NOMO-1 treated with dmso at 0.1 percent for 144 hours (cell line): ENCODE results near the gene DAB2IP.

Experiments used
- DNase-seq: peaks from one replicate; lab custom pipeline; 2025; ENCODE audit not compliant: unreplicated experiment; lab: John Stamatoyannopoulos, UW

The DAB2IP gene

DNA sequence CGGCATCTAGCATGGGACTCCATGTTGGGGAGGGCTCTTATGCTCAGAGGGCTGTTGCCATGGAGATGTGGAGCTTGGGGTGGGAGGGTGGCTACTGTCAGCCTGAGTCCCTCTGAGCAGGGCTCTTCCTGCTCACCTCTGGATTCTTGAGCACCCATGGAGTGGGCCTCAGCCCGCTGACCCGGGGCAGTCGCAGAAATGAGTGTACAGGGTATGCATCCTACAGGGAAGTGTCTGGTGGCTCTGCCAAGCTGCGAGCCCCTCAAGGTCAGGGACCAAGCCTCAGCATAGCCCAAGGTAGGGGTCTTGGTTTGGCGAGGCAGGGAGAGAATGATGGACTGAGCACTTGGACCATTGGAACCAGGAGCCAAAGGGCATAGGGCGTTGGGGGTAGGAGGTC lies 104.1 kb downstream of the DAB2IP start:
- DNase-seq, result no peak

DNA sequence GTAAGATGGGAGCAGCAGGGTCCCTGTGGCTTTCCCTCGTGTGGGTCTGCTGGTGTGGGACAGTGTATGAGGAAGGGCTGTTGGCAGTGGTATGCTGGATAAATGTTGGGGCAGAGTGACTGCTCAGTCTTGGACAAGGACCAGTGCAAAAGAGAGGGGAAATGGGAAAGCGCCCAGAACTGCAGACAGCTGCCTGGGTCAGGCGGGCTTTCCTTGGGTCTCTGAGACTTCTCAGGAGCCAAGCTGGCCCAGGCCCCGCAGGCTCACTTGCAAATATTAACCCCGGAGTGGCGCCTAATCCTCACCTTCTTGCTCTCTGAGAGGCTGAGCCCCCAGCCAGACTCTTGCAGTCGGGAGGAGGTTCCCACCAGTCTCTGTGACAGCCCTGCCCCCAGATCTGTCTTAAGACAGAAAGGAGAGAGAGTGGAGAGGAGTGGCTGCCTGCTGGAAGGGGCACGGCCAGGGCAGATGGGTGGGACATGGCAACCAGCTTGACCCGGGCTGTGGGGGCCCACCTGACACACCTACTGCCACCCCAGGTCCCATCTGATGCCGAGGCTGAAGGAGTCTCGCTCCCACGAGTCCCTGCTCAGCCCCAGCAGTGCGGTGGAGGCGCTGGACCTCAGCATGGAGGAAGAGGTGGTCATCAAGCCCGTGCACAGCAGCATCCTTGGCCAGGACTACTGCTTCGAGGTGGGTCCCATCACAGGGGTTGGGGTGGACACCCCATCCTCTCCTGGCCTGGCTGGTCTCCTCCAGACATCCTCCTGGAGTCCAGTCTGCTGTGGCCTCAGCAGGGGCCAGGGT lies 105.2 kb downstream of the DAB2IP start:
- DNase-seq, result no peak

DNA sequence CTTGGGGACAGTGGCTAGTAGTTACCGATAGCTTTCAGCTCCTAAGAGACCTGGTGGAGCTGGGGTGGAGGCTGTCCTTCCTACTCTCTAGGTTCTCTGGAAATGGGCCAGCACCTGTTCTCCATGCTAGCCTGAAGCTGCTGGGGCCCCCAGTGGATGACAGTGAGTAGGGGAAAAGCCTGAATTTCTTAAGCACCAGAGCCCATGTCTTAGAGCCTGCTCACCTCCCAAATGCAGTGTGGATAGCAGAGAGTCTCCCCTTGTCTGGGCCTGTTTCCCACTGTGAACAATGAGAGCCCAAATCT lies 105.8 kb downstream of the DAB2IP start:
- DNase-seq, result no peak

DNA sequence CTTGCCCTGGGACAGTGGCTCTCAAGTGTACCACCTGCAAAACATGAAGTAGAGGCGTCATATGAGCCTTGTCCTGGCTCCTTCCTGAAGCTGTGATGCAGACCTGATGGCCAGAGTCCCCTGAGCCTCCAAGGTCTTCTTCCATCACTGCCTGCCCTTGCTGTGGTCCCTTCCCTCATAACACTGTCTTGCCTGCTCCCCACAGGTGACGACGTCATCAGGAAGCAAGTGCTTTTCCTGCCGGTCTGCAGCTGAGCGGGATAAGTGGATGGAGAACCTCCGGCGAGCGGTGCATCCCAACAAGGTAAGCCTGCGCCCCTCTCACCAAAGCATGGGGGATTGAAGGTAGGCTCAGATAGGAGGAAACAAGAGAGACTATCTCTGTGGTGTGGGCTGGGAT lies 107.3 kb downstream of the DAB2IP start:
- no peak for DNase-seq

DNA sequence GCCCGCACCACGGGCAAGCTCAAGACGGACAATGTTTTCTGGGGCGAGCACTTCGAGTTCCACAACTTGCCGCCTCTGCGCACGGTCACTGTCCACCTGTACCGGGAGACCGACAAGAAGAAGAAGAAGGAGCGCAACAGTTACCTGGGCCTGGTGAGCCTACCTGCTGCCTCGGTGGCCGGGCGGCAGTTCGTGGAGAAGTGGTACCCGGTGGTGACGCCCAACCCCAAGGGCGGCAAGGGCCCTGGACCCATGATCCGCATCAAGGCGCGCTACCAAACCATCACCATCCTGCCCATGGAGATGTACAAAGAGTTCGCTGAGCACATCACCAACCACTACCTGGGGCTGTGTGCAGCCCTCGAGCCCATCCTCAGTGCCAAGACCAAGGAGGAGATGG lies 108.6 kb downstream of the DAB2IP start:
- DNase-seq, result no peak

DNA sequence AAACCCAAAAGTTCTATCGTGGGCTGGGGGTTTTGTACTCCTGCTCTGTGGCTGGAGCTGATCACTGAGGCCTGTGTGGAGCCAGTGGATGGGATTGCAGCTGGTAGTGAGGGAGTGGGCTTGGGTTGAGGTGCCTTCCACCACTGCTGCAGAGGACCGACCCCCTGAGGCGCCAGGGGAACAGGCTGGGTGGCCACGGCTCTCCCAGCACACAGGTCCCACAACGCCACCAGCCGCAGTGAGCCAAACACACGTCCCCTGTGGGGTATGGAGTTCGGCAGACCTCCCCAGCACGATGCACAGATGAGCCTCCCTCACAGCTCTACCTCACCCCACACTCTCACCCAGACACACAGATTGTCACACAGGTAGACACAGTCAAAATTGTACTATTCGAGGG lies 109.1 kb downstream of the DAB2IP start:
- no peak for DNase-seq

DNA sequence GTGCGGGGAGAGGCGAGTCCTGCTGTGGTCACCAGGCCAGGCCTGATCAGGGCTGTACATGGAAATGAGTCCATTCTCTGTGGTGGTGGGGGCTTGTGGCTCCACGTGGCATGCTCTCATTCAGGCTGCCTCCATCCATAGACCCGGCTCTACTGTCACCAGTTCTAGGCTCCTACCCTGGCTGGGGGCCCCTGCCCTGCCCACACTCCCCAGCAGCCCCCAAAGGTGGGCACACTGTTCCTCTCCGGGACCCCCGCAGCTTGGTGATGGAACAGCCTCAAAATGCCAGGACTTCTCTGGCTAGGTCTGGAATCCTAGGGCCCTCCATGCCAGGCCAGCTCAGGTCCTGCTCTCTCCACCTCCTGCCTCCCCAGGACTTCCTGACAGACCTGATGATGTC lies 111.7 kb downstream of the DAB2IP start:
- DNase-seq, result no peak

DNA sequence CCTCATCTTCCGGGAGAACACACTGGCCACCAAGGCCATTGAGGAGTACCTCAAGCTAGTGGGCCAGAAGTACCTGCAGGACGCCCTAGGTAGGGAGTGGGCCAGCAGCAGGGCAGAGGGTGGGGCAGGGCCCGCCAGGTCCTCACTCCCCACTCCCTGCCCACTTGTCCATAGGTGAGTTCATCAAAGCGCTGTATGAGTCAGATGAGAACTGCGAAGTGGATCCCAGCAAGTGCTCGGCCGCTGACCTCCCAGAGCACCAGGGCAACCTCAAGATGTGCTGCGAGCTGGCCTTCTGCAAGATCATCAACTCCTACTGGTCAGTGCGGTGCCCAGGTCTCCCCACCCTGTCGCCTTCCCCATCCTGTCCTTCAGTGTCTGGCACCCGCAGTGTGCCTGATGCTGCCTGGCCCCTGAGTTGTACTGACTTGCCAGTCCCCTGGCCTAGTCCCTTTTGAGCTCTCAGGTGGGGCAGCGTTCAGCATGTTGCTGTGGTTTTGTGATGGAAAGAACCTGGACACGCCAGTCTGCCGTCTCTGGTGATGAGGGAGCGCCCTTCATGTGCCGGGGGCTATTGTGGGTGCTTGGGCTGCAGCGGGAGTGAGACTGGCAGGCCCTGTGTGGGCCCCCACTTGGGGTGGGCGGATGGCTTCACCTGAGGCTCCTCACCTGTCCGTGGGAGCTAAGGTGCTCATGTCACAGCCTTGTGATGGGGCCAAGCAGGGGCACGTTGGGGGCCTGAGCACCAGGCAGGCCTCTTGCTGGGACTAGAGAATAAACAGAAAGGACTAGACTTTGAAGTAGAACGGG lies 112.3 kb downstream of the DAB2IP start:
- no peak for DNase-seq

DNA sequence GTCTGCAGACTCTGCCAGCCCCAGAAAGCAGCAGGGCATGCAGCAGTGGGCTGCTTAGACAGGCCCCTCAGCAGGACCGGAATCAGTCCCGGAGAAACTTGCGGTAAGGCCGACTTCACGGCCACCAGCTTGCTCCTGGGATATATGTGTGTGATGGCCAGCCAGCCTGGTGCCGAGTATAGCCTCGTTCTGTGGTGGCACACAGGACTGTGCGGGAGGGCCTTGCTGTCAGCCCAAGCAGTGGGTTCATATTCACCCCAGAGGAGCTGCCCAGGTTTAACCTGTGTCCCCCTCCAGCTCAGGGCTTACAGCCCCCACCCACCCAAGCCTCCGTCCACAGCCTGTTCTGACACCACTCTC lies 112.9 kb downstream of the DAB2IP start:
- no peak for DNase-seq

DNA sequence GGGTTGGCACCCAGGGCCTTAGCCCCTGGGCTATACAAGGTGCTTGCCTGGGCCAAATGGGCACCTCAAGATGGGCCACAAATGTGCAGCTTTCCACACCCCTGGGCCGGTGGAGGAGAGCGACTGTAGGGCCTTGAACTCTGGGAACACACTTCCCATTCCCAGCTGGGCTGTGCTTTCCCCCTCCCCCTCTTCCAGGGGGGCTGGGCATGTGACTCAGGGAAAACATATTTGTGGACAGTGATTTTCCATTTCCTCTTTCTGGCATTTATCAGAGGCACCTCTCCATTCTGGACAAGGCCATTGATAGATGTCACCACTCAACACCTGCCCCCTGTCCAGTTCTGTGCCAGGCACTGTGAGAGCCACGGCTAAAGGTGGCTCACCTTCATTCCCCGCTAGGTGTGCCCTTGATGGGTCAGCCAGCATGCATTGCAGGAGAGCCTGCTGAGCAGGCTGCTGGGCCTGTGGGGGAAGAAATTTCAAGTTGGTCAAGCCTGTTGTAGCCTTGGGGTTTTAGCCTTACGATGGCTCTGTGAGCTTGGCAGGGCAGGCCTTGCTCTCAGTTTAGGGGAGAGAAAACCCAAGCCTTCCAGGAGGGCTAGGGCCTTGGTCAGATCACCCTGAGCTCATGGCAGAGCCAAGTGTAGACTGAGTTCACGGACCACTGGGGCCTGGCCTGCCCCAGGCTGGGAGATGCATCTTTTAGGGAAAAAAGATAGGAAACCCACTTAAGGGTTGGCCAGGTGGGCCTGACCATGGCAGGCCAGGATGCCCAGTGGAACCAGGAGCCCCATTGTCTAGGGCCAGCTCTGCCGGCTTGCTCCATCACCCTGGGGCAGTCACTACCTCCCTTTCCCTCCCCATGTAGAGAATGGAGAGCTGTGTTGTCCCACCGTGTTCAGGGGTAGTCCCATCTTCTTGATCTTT lies 113.9 kb downstream of the DAB2IP start:
- no peak for DNase-seq

DNA sequence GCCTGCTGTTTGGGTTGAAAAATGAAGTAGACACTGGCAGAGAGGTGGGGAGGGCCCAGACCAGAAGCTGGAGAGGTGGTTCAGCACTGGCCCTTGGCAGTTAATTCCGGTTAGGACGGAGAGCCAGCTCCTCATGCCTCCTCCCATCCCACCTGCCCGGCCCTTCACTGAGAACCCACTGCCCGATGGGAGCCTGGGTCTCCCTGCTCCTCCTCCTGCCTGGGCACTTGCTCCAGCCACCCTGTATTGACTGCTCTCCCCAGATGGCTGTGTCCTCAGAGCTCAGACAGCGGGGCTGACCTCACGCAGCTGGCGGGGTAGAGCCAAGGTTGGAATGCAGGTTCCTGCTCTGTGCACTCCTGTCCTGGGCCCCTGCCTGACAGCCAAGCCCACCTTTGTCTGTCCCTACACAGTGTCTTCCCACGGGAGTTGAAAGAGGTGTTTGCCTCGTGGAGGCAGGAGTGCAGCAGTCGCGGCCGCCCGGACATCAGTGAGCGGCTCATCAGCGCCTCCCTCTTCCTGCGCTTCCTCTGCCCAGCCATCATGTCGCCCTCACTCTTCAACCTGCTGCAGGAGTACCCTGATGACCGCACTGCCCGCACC lies 114.7 kb downstream of the DAB2IP start:
- DNase-seq, result no peak

DNA sequence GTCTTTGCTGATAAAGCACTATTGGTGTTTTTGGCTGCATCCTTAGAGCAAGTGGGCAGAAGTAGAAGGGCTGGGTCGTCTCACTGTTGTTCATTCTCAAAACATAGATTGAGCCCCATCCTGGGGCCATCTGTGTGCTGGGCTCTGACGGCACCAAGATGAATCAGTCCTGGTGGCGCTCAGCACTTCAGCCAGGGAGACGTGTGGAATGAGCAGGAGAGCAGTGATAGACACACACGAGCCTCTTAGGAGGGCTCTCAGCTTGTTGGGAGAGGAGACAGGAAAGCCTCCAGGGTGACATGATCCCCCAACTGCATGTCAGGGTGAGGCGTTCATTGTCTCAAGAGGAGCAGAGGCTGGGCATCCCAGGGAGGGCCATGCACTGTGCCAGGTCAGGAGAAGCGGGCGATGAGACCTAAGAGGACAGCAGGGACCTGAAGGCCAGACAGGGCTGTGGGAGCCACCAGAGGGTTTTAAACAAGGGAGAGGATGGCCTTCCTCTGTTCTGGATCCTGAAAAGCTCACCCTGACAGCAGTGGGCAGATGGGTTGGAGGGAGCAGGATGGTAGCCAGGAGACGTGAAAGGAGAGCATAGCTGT lies 115.8 kb downstream of the DAB2IP start:
- no peak for DNase-seq

DNA sequence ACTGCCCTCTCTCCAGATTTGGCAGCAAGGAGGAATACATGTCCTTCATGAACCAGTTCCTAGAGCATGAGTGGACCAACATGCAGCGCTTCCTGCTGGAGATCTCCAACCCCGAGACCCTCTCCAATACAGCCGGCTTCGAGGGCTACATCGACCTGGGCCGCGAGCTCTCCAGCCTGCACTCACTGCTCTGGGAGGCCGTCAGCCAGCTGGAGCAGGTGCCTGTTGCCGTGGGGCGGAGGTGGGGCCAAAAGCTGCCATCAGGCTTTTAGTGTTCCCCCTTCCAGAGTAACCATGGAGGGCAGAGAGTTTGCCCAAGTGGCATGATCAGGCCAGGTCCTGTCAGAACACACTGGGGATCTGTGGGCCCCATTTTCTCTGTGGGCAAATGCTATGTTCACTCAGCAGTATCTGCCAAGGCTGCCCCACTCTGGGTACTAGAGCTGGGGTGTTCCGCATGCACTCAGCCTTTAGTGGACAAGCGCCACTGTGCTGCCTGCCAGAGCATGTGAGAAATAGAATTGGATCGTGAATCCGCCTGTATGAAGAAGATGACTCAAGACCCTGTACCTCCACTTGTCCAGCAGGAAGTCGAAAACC lies 117.1 kb downstream of the DAB2IP start:
- DNase-seq, result no peak

DNA sequence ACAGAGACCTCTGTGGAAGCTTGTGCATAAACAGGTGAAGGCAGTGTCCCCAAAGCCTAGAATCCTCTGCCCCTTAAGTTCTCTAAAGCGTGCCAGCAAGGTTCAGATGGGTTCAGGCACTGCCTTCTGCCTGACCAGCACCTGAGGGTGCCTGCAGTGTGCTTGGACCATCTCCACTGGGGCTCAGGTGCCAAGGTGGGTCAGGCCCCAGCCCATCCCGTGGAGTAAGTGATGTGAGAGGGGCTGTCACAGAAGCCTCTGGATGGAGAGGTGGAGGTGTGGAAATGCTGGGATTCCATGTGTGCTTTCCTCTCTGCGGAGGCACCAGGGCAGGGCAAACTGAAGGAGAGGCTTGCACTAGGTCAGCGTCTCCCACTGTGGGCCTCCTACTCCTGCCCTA lies 118.5 kb downstream of the DAB2IP start:
- DNase-seq, result no peak

DNA sequence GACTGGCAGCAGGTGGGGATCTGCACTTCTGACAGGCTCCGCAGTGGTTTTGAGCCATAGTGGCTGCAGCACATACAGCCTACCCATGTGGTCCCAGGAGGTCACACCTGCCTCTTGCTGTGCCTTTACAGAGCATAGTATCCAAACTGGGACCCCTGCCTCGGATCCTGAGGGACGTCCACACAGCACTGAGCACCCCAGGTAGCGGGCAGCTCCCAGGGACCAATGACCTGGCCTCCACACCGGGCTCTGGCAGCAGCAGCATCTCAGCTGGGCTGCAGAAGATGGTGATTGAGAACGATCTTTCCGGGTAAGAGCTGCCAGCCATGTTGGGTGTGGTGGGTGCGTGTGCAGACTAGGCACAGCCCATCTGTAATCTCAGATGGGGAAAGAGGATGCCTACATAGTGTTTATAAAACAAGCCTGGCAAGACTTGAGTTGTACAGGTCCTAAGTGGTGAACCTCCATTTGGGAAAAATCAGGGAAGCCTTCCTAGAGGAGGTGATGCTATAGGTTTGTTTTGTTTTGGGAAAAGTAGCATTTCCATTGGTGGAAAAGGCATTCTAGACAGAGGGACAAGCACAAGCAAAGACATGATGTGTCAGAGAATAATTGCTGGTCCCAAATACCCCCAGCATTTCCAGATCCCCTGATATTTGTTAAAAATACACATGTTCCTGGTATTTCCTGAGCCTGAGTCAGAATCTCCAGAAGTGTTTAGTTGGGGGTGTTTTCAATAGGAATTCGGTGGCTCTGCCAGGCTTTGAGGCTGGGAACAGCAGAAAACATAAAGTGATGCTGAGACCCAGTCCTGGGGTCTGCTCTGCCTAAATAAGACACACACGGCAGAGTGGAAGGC lies 119.2 kb downstream of the DAB2IP start:
- DNase-seq, result no peak

DNA sequence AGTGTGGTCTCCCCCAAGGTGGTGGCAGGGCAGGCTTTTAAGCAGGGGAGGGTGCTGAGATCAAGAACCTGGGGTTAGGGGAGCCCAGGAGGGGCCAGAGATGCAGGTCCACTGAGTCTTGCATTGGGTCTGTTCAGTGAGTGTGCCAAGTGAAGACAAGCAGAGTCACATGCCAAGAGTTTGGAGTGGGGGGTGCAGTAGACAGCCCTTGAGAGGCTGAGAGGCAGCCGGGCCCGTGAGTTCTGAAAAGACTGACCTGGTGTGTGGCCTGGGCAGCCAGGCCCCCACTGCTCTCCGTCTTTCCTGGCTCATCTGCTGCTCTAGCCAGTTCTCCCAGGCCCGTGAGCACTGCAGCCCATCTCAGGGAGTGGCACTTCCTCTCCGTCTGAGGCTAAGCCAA lies 120.0 kb downstream of the DAB2IP start:
- no peak for DNase-seq

DNA sequence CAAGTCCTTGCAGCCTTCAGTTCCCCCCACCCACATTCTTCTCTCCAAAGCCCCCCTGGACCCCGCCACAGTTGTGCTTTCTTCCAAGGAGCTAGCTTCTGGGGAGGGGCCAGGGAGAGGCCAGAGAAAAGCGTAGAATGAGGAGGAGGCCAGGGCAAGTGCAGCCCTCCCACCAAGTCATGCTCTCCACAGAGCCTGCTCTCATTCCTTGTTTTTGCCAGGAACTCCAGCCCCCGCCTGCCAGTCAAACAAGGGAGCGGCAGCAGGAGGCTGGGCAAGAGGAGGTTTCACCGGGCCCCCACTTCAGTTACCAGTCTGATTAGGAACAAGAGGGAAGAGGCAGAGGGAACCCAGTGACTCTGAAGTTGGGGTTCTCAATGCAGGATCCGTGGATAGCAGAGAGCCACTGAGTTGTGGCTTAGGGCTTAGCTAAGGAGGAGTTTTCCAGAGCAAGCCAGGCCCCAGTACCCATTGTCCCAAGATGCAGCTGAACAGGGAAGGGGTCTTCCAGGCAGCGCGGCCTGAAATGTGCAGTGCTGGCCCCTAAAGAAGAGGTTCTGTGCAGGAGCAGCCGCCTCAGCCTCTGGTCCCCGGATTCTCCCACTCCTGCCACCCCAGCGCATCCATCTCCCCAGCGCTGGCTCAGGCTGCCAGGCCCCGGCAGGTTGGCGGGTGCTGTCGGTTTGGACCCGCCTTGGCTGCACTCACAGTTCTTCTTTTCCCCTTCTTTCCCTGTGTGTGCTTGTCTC lies 120.6 kb downstream of the DAB2IP start:
- DNase-seq, result no peak

DNA sequence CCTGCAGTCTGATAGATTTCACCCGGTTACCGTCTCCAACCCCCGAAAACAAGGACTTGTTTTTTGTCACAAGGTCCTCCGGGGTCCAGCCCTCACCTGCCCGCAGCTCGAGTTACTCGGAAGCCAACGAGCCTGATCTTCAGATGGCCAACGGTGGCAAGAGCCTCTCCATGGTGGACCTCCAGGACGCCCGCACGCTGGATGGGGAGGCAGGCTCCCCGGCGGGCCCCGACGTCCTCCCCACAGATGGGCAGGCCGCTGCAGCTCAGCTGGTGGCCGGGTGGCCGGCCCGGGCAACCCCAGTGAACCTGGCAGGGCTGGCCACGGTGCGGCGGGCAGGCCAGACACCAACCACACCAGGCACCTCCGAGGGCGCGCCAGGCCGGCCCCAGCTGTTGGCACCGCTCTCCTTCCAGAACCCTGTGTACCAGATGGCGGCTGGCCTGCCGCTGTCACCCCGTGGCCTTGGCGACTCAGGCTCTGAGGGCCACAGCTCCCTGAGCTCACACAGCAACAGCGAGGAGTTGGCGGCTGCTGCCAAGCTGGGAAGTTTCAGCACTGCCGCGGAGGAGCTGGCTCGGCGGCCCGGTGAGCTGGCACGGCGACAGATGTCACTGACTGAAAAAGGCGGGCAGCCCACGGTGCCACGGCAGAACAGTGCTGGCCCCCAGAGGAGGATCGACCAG lies 121.3 kb downstream of the DAB2IP start:
- DNase-seq, result no peak
